ENCODE measurements around the gene SRSF7. TPM values are rescaled to one million over a fixed set of nuclear protein-coding genes. Genes with fewer than 3 reads are reported as not detected.

The SRSF7 gene
- total and polyA plus RNA-seq, 2 donors (not counting 3 experiments of a cell fraction or from before 2014, with no cell fraction given): 165 to 202 TPM

- Histone ChIP-seq H4K20me1 (replicated peaks; ENCODE audit: control insufficient read depth, extremely low read depth, insufficient read depth, low read length) (no peaks in the 10 kb centered on the region), H3K36me3 (ENCODE audit: control insufficient read depth in 2 of 2, extremely low read depth in 1 of 2, insufficient read depth in 2 of 2, low read length in 2 of 2) (no peaks in the 10 kb centered on the region), H3K27me3 (ENCODE audit: control insufficient read depth in 2 of 2, insufficient read depth in 2 of 2, low read length in 2 of 2) (no peaks in the 10 kb centered on the region), H3K4me2 (ENCODE audit: insufficient read depth, low read length) (no peak overlapping the region), H3K9me3 (replicated peaks; ENCODE audit: control insufficient read depth, insufficient read depth, low read length) (no peaks in the 10 kb centered on the region), H3K79me2 (ENCODE audit: control insufficient read depth, insufficient read depth, low read length) (no peaks in the 10 kb centered on the region), H3K27ac (ENCODE audit: insufficient read depth, low read depth, low read length) (no peak overlapping the region), H3K4me3 (replicated peaks in 1 of 3; ENCODE audit: insufficient read depth in 1 of 3, low read depth in 1 of 3, low read length in 3 of 3) (no peak overlapping the region), H3K4me1 (ENCODE audit: control insufficient read depth, extremely low read depth, insufficient read depth, low read length) (no peaks in the 10 kb centered on the region), H3K9me1 (replicated peaks; ENCODE audit: control insufficient read depth, extremely low read depth, insufficient read depth, low read length) (no peaks in the 10 kb centered on the region), H3K9ac (replicated peaks; ENCODE audit: extremely low read depth, insufficient read depth, low read length) (no peak overlapping the region), H2AFZ (ENCODE audit: low read depth, low read length) (no peak overlapping the region)
- ChIA-PET CTCF (no interaction called here), POLR2A (no interaction called here)
- no peak for TF ChIP-seq MYC (IDR thresholded peaks at IDR 0.05; ENCODE audit: low read depth, low read length)
- TF ChIP-seq POLR2A (IDR thresholded peaks at IDR 0.05; ENCODE audit: low read depth, low read length): no peak
- FAIRE-seq (peak; percentile 62), DNase-seq (ENCODE audit: low read depth, low spot score) (no peak)
- dilution Hi-C loops (cut with MboI; ENCODE audit: extremely low pct_ligation_motif_present, low sequenced_read_pairs) (no loop called here), intact Hi-C loops (cut with micrococcal nuclease) (no loop called here)
- BruUV-seq (replicated peaks): no TSS peak
Measured at GRCh38 chr2:38791744-38792143, 40.6 kb upstream of the SRSF7 start.

GRCh38 chr2:38789691-38790090 lies 38.5 kb upstream of the SRSF7 start:
- Histone ChIP-seq H4K20me1 (replicated peaks; ENCODE audit: control insufficient read depth, extremely low read depth, insufficient read depth, low read length) (no peaks in the 10 kb centered on the region), H3K79me2 (ENCODE audit: control insufficient read depth, insufficient read depth, low read length) (no peaks in the 10 kb centered on the region), H3K27ac (ENCODE audit: insufficient read depth, low read depth, low read length) (no peak overlapping the region), H3K9ac (replicated peaks; ENCODE audit: extremely low read depth, insufficient read depth, low read length) (no peak overlapping the region), H3K9me3 (replicated peaks; ENCODE audit: control insufficient read depth, insufficient read depth, low read length) (no peaks in the 10 kb centered on the region), H3K4me2 (ENCODE audit: insufficient read depth, low read length) (no peak overlapping the region), H2AFZ (ENCODE audit: low read depth, low read length) (no peak overlapping the region), H3K4me1 (ENCODE audit: control insufficient read depth, extremely low read depth, insufficient read depth, low read length) (no peaks in the 10 kb centered on the region), H3K36me3 (ENCODE audit: control insufficient read depth in 2 of 2, extremely low read depth in 1 of 2, insufficient read depth in 2 of 2, low read length in 2 of 2) (no peaks in the 10 kb centered on the region), H3K9me1 (replicated peaks; ENCODE audit: control insufficient read depth, extremely low read depth, insufficient read depth, low read length) (no peaks in the 10 kb centered on the region), H3K4me3 (replicated peaks in 1 of 3; ENCODE audit: insufficient read depth in 1 of 3, low read depth in 1 of 3, low read length in 3 of 3) (no peak overlapping the region), H3K27me3 (ENCODE audit: control insufficient read depth in 2 of 2, insufficient read depth in 2 of 2, low read length in 2 of 2) (no peaks in the 10 kb centered on the region)
- ChIA-PET CTCF (no interaction called here), POLR2A (no interaction called here)
- no peak for DNase-seq (ENCODE audit: low read depth, low spot score)
- TF ChIP-seq FOS (IDR thresholded peaks at IDR 0.05; ENCODE audit: borderline replicate concordance, insufficient read depth, low read length) (no peak), CTCF (IDR thresholded peaks at IDR 0.05; ENCODE audit: extremely low read depth in 1 of 2, insufficient read depth in 1 of 2, low read depth in 1 of 2, low read length in 2 of 2) (no peak), MYC (IDR thresholded peaks at IDR 0.05; ENCODE audit: low read depth, low read length) (no peak), JUN (IDR thresholded peaks at IDR 0.05; ENCODE audit: borderline replicate concordance, insufficient read depth, insufficient read length, low read depth) (no peak), POLR2A (IDR thresholded peaks at IDR 0.05; ENCODE audit: low read depth, low read length) (no peak), GATA2 (IDR thresholded peaks at IDR 0.05; ENCODE audit: insufficient read depth, insufficient read length, low read depth, low read length) (no peak), EZH2 (IDR thresholded peaks at IDR 0.05; ENCODE audit: borderline replicate concordance, low read depth, low read length, severe bottlenecking) (no peak), MAX (IDR thresholded peaks at IDR 0.05; ENCODE audit: insufficient read depth, insufficient read length) (no peak), POLR2AphosphoS5 (IDR thresholded peaks at IDR 0.05; ENCODE audit: insufficient read depth, low read depth, low read length) (no peak)
- intact Hi-C loops (cut with micrococcal nuclease): no loop called here
- dilution Hi-C loops (cut with MboI; ENCODE audit: extremely low pct_ligation_motif_present, low sequenced_read_pairs): no loop called here
- BruUV-seq (replicated peaks): no TSS peak
- FAIRE-seq: no peak

All from endothelial cell of umbilical vein (primary cell).